GM12873 (cell line): Measurements from ENCODE around the gene BCAT1.

Source experiments
- TF ChIP-seq, protein P1 (sequence below): IDR thresholded peaks from 2 replicates; pipeline ENCODE4 v1.5.1; 2012; ENCODE audit warnings: low read depth, mild to moderate bottlenecking, moderate library complexity, low read length, control low read depth; ENCODE audit not compliant: insufficient read depth; ENCODE audit errors: missing control alignments

Gene BCAT1

DNA sequence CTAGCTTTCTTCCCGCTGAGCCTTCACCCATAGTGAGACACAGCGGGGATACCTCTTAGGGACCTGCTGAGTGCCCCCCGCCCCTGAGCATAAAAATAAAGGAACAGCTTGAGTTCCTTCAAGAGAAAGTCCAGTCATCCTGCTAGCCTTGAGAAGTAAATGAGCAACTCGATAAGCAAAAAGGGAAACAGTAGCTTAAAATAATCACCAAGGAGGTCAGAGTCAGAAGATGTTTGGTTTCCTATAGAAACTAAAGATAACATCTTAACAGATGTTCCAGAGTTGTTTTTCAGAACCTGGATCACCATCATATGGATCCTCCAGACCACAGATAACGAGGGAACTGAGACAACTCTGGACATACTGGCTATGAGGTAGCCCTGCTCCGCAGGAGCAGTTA is 94.0 kb downstream of the BCAT1 start:
- TF ChIP-seq, protein P1, sequence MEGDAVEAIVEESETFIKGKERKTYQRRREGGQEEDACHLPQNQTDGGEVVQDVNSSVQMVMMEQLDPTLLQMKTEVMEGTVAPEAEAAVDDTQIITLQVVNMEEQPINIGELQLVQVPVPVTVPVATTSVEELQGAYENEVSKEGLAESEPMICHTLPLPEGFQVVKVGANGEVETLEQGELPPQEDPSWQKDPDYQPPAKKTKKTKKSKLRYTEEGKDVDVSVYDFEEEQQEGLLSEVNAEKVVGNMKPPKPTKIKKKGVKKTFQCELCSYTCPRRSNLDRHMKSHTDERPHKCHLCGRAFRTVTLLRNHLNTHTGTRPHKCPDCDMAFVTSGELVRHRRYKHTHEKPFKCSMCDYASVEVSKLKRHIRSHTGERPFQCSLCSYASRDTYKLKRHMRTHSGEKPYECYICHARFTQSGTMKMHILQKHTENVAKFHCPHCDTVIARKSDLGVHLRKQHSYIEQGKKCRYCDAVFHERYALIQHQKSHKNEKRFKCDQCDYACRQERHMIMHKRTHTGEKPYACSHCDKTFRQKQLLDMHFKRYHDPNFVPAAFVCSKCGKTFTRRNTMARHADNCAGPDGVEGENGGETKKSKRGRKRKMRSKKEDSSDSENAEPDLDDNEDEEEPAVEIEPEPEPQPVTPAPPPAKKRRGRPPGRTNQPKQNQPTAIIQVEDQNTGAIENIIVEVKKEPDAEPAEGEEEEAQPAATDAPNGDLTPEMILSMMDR, result no peak

DNA sequence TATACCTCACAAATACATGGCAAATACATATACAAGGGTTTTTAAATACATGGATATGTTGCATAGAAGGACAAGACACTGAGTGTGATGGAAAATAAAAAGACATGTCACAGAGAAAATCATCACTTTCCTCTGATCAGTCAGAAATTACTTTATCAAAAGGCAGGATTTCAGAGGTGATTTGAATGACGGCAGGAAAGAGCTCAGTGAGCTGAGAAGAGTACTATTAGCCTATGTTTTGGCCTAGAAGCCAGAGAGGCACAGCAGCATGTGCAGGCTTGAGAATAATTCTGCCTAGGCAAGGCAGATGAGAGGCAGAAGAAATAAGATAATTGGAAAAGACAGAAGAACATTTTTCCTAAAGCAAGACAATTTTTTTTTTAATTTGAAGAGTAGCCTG is 94.9 kb downstream of the BCAT1 start:
- TF ChIP-seq, protein P1, result no peak

DNA sequence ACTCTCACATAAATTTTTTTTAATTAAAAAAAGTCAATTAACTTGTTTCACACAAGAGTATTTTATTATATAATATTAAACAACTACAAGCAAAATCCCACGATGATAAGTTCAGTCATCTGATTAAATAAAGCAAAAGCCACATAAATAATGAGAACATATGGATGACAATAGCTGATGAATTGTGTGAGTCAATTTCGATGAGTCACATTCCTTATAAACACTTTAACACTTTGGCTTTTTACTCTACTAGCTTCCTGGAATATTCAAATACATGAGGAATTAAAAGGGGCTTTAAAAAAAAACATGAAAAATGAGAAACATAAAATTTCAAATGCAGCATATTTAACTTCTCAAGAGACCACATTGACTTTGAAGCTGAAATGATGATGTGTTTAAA is 95.3 kb downstream of the BCAT1 start:
- TF ChIP-seq, protein P1, result no peak

DNA sequence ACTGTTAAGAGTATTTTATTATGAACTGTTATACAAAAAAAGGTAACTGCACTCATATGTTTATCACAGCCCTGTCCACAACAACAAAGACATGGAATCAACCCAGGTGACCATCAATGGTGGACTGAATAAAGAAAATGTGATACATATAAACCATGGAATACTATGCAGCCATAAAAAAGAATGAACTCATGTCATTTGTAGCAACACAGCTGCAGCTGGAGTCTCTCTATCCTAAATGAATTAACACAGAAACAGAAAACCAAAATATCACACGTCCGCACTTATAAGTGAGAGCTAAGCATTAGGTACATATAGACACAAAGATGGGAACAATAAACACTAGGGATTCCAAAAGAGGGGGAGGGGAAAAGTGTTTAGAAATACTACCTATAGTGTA is 95.8 kb downstream of the BCAT1 start:
- TF ChIP-seq, protein P1, result no peak

DNA sequence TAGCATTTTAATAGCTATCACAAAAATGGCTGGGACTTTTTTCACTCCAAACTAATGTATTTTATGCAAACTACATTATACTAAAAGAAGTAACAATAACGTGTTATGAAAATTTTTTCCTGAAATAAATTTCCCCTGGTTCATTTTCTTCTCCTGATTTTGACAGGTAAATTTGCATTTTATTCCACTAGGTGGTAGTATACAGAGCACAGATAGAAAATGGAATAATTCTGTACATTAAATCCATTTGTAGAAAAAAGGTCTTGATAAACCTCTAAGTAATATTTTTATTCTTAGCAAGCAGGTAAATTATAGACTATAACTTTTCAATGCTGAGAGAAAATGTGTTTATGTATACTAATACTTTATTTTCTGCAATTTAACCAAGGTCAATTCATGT is 96.5 kb downstream of the BCAT1 start:
- TF ChIP-seq, protein P1, result no peak

DNA sequence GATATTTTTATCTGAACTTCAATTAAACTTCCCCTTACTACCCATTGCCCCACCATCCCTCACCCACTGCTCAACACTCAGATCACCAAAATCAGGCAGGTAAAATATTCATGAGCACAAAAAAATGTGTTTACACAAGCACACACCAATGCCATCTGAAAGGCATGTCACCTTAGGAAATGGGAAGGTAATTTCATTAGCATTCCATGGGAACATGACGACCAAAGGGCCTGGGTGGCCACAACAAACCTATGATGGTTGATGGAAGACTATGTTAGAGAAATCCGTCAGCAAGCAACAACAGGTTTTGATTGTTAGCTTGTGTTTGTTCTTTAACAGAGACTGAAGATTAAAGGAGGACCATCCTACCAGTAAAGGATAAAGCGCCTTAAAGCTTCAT is 97.6 kb downstream of the BCAT1 start:
- TF ChIP-seq, protein P1, result no peak

DNA sequence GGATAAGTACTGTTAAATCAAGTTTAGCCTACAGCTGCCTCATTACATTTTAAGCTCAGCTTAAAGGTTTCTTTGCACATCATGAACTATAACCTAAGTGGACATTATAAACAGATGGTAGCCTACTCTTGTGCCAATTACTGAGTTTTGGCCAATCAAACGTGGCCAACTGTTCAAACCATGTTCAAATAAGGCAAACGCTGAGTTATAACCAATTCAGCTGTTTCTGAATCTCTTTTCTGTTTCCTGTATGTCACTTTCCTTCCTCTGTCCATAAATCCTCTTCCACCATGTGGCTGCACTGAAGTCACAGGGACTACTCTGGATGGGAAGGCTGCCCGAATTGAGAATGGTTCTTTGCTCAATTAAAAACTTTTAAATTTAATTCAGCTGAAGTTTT is 98.4 kb downstream of the BCAT1 start:
- TF ChIP-seq, protein P1, result no peak
